ENCODE results near the gene ADPGK.

DNA sequence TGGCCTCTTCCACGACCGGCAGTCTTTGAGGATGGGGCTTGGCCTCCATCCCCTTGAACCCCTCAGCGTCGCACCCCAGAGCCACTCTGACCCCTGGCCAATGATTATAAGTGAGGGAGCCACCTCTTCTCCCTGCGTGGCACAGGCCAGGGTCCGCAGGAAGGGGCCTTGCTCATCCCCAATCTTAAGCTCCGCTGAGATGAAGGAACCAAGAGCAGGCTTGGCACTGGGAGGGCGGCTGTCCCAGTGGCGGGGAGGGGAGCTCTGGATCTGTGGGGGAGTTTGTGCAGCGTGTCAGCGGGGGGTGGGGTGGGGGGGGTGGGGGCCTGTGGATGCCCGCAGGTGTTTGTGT, 13.8 kb upstream of the ADPGK start:
- TF ChIP-seq POLR2A (IDR thresholded peaks at IDR 0.05) (no peak), POLR2AphosphoS5 (IDR thresholded peaks at IDR 0.05) (no peak)
- TF ChIP-seq, protein P1, sequence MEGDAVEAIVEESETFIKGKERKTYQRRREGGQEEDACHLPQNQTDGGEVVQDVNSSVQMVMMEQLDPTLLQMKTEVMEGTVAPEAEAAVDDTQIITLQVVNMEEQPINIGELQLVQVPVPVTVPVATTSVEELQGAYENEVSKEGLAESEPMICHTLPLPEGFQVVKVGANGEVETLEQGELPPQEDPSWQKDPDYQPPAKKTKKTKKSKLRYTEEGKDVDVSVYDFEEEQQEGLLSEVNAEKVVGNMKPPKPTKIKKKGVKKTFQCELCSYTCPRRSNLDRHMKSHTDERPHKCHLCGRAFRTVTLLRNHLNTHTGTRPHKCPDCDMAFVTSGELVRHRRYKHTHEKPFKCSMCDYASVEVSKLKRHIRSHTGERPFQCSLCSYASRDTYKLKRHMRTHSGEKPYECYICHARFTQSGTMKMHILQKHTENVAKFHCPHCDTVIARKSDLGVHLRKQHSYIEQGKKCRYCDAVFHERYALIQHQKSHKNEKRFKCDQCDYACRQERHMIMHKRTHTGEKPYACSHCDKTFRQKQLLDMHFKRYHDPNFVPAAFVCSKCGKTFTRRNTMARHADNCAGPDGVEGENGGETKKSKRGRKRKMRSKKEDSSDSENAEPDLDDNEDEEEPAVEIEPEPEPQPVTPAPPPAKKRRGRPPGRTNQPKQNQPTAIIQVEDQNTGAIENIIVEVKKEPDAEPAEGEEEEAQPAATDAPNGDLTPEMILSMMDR (IDR thresholded peaks at IDR 0.05) = no peak

Data from transverse colon (tissue), 4 donors.